ENCODE results near the gene OTOS.

OTOS gene

GRCh38 chr2:240168041-240168440 is 27.6 kb upstream of the OTOS start:
- no peak for DNase-seq (ENCODE audit: low read depth, low spot score)

- DNase-seq (ENCODE audit: low read depth, low spot score) = no peak
These were observed 27.1 kb upstream of the OTOS start for GRCh38 chr2:240167588-240167880.

- DNase-seq (ENCODE audit: low read depth, low spot score) = no peak
These were observed 26.5 kb upstream of the OTOS start for GRCh38 chr2:240166761-240167587.

GRCh38 chr2:240166191-240166590 is 25.7 kb upstream of the OTOS start:
- no peak for DNase-seq (ENCODE audit: low read depth, low spot score)

- DNase-seq (ENCODE audit: low read depth, low spot score) = no peak
These were observed 25.2 kb upstream of the OTOS start for GRCh38 chr2:240165661-240166060.

- DNase-seq (ENCODE audit: low read depth, low spot score) = no peak
These were observed 24.6 kb upstream of the OTOS start for GRCh38 chr2:240165034-240165433.

- no peak for DNase-seq (ENCODE audit: low read depth, low spot score)
These were observed 24.1 kb upstream of the OTOS start for GRCh38 chr2:240164586-240164985.

GRCh38 chr2:240163844-240164574 is 23.6 kb upstream of the OTOS start:
- DNase-seq (ENCODE audit: low read depth, low spot score) = no peak

GRCh38 chr2:240162939-240163714 is 22.7 kb upstream of the OTOS start:
- DNase-seq (ENCODE audit: low read depth, low spot score) = no peak

- no peak for DNase-seq (ENCODE audit: low read depth, low spot score)
These were observed 22.1 kb upstream of the OTOS start for GRCh38 chr2:240162531-240162930.

GRCh38 chr2:240162032-240162431 is 21.6 kb upstream of the OTOS start:
- DNase-seq (ENCODE audit: low read depth, low spot score) = no peak

- no peak for DNase-seq (ENCODE audit: low read depth, low spot score)
These were observed 20.8 kb upstream of the OTOS start for GRCh38 chr2:240161087-240161750.

- DNase-seq (ENCODE audit: low read depth, low spot score) = no peak
These were observed 20.0 kb upstream of the OTOS start for GRCh38 chr2:240160291-240161086.

GRCh38 chr2:240159251-240159839 is 18.9 kb upstream of the OTOS start:
- DNase-seq (ENCODE audit: low read depth, low spot score) = no peak

- DNase-seq (ENCODE audit: low read depth, low spot score) = no peak
These were observed 16.7 kb upstream of the OTOS start for GRCh38 chr2:240157147-240157470.

GRCh38 chr2:240156435-240157146 is 16.1 kb upstream of the OTOS start:
- DNase-seq (ENCODE audit: low read depth, low spot score) = no peak

- DNase-seq (ENCODE audit: low read depth, low spot score) = no peak
These were observed 15.4 kb upstream of the OTOS start for GRCh38 chr2:240155745-240156390.

GRCh38 chr2:240155048-240155744 is 14.7 kb upstream of the OTOS start:
- no peak for DNase-seq (ENCODE audit: low read depth, low spot score)

GRCh38 chr2:240154606-240155005 is 14.1 kb upstream of the OTOS start:
- DNase-seq (ENCODE audit: low read depth, low spot score) = no peak
